OCI-LY1 (cell line): Measurements from ENCODE around the gene ABCC4.

Experiments
- H2AFZ ChIP-seq: fragments of 200-600 bp; sonication (generic), shearing (Covaris generic); 2 replicates; pipeline ENCODE4 v1.6.0; 2014; ENCODE audit warnings: antibody characterized with exemption, mild to moderate bottlenecking, low read length
- H3F3A ChIP-seq: fragments of 200-600 bp; sonication (generic), shearing (Covaris generic); 2 replicates; pipeline ENCODE4 v1.6.0; 2014; ENCODE audit warnings: mild to moderate bottlenecking, antibody characterized with exemption, low read length, moderate library complexity; ENCODE audit not compliant: insufficient read depth
- H3K27ac ChIP-seq: fragments of 200-600 bp; sonication (generic); 2 replicates; pipeline ENCODE4 v1.5.1; 2014; ENCODE audit warnings: low read length, mixed run types, mild to moderate bottlenecking, low read depth; ENCODE audit not compliant: poor library complexity, severe bottlenecking
- H3K27me3 ChIP-seq: fragments of 200-600 bp; sonication (generic); 2 replicates; pipeline ENCODE4 v1.6.0; 2014; ENCODE audit warnings: antibody characterized with exemption, mild to moderate bottlenecking, low read length, moderate library complexity; ENCODE audit not compliant: insufficient read depth
- H3K36me3 ChIP-seq: fragments of 200-600 bp; sonication (generic); 2 replicates; pipeline ENCODE4 v1.6.1; 2014; ENCODE audit warnings: mild to moderate bottlenecking, antibody characterized with exemption, low read length, moderate library complexity, mixed read lengths; ENCODE audit not compliant: insufficient read depth
- H3K4me1 ChIP-seq: fragments of 200-600 bp; sonication (generic); 2 replicates; pipeline ENCODE4 v1.5.1; 2014; ENCODE audit warnings: mild to moderate bottlenecking, low read length, moderate library complexity; ENCODE audit not compliant: insufficient read depth, severe bottlenecking
- H3K4me2 ChIP-seq: fragments of 200-600 bp; sonication (generic), shearing (Covaris generic); 2 replicates; pipeline ENCODE4 v1.6.1; 2014; ENCODE audit warnings: low read length
- H3K4me3 ChIP-seq: fragments of 200-600 bp; sonication (generic); 2 replicates; pipeline ENCODE4 v1.5.1; 2014; ENCODE audit warnings: low read length, low read depth, mild to moderate bottlenecking, mixed read lengths; ENCODE audit not compliant: poor library complexity, severe bottlenecking
- H3K79me2 ChIP-seq: fragments of 200-600 bp; shearing (Covaris generic); 2 replicates; pipeline ENCODE4 v1.6.1; 2016; ENCODE audit warnings: mixed run types, low read length, mixed read lengths; ENCODE audit not compliant: insufficient read depth
- H3K9ac ChIP-seq: fragments of 200-600 bp; sonication (generic), shearing (Covaris generic); 2 replicates; pipeline ENCODE4 v1.6.1; 2014; ENCODE audit warnings: mild to moderate bottlenecking, low read length, mixed read lengths
- H3K9me2 ChIP-seq: fragments of 200-600 bp; sonication (generic), shearing (Covaris generic); 2 replicates; pipeline ENCODE4 v1.6.1; 2014; ENCODE audit warnings: low read depth, mild to moderate bottlenecking, low read length, mixed read lengths
- H3K9me3 ChIP-seq: fragments of 200-600 bp; shearing (Covaris generic); 2 replicates; pipeline ENCODE4 v1.6.1; 2014; ENCODE audit warnings: low read length, mixed read lengths
- H4K20me1 ChIP-seq: fragments of 200-600 bp; sonication (generic), shearing (Covaris generic); 2 replicates; pipeline ENCODE4 v1.6.0; 2016; ENCODE audit warnings: mild to moderate bottlenecking, low read length; ENCODE audit not compliant: insufficient read depth
- EZH2 ChIP-seq: fragments of 200-600 bp; sonication (generic), shearing (Covaris generic); IDR thresholded peaks from 2 replicates; pipeline ENCODE4 v1.8.0; 2017; ENCODE audit warnings: borderline replicate concordance, mixed run types, mild to moderate bottlenecking, antibody characterized with exemption, low read length, moderate library complexity, mixed read lengths
- TF ChIP-seq, protein P1 (sequence below): fragments of 200-600 bp; sonication (generic), shearing (Covaris generic); IDR thresholded peaks from 2 replicates; pipeline ENCODE4 v1.5.1; 2017; ENCODE audit warnings: mild to moderate bottlenecking, antibody characterized with exemption, low read length, moderate library complexity, mixed read lengths

The ABCC4 gene

GRCh38 chr13:95258619-95259194 lies 42.5 kb downstream of the ABCC4 start:
- Histone ChIP-seq H4K20me1 (no peaks in the 10 kb centered on the region), H3K4me1 (no peaks in the 10 kb centered on the region), H3K36me3 (no peaks in the 10 kb centered on the region; the same call in 1 of the 2 replicates), H2AFZ (no peak overlapping the region), H3K9me2 (no peaks in the 10 kb centered on the region), H3K9me3 (no peaks in the 10 kb centered on the region), H3K4me3 (no peak overlapping the region), H3K79me2 (no peaks in the 10 kb centered on the region), H3K27me3 (no peaks in the 10 kb centered on the region), H3F3A (no peaks in the 10 kb centered on the region), H3K9ac (no peak overlapping the region), H3K4me2 (no peak overlapping the region), H3K27ac (no peak overlapping the region)
- no peak for TF ChIP-seq EZH2
- TF ChIP-seq, protein P1, sequence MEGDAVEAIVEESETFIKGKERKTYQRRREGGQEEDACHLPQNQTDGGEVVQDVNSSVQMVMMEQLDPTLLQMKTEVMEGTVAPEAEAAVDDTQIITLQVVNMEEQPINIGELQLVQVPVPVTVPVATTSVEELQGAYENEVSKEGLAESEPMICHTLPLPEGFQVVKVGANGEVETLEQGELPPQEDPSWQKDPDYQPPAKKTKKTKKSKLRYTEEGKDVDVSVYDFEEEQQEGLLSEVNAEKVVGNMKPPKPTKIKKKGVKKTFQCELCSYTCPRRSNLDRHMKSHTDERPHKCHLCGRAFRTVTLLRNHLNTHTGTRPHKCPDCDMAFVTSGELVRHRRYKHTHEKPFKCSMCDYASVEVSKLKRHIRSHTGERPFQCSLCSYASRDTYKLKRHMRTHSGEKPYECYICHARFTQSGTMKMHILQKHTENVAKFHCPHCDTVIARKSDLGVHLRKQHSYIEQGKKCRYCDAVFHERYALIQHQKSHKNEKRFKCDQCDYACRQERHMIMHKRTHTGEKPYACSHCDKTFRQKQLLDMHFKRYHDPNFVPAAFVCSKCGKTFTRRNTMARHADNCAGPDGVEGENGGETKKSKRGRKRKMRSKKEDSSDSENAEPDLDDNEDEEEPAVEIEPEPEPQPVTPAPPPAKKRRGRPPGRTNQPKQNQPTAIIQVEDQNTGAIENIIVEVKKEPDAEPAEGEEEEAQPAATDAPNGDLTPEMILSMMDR, result no peak

- no peak overlapping the region for H3K9ac ChIP-seq
- no peaks in the 10 kb centered on the region for H3K4me1 ChIP-seq
- no peak overlapping the region for H3K4me2 ChIP-seq
- no peak overlapping the region for H3K4me3 ChIP-seq
- no peaks in the 10 kb centered on the region for H3F3A ChIP-seq
- no peaks in the 10 kb centered on the region for H3K9me2 ChIP-seq
- H3K27me3 ChIP-seq, result no peaks in the 10 kb centered on the region
- no peak overlapping the region for H2AFZ ChIP-seq
- no peaks in the 10 kb centered on the region for H3K9me3 ChIP-seq
- no peaks in the 10 kb centered on the region; the same call in 1 of the 2 replicates for H3K36me3 ChIP-seq
- no peaks in the 10 kb centered on the region for H3K79me2 ChIP-seq
- no peak overlapping the region for H3K27ac ChIP-seq
- H4K20me1 ChIP-seq, result no peaks in the 10 kb centered on the region
- TF ChIP-seq, protein P1, result no peak
- TF ChIP-seq EZH2, result no peak
Observed at GRCh38 chr13:95258098-95258497, 43.2 kb downstream of the ABCC4 start.

DNA sequence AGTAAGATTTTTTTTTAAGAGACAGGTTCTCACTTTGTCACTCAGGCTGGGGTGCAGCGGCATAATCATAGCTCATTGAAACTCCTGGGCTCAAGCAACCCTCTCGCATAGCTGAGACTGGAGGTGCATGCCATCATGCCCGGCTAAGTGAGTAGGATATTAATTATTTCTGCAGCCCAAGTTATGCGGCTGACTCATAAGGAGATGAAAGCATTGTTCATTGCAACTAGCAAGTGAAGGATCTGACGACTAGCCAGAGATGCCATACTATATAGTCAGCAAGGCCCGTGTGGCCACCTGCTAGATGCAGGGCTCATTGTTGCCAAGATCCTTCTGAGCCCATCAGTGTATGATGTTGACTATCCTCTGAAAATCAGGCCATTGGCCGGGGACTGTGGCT lies 45.2 kb downstream of the ABCC4 start:
- no peaks in the 10 kb centered on the region for H3K79me2 ChIP-seq
- H2AFZ ChIP-seq, result no peak overlapping the region
- no peak overlapping the region for H3K4me3 ChIP-seq
- no peaks in the 10 kb centered on the region for H3K4me1 ChIP-seq
- no peak overlapping the region for H3K27ac ChIP-seq
- no peaks in the 10 kb centered on the region; the same call in 1 of the 2 replicates for H3K36me3 ChIP-seq
- no peaks in the 10 kb centered on the region for H3K9me2 ChIP-seq
- H3K9me3 ChIP-seq, result no peaks in the 10 kb centered on the region
- H4K20me1 ChIP-seq, result no peaks in the 10 kb centered on the region
- H3K9ac ChIP-seq, result no peak overlapping the region
- TF ChIP-seq, protein P1, result no peak
- no peak for TF ChIP-seq EZH2
- H3F3A ChIP-seq, result no peaks in the 10 kb centered on the region
- no peaks in the 10 kb centered on the region for H3K27me3 ChIP-seq
- H3K4me2 ChIP-seq, result no peak overlapping the region
